K562 (cell line): ENCODE results near the gene RCE1. TPM values are rescaled to one million over a fixed set of nuclear protein-coding genes. Genes with fewer than 3 reads are reported as not detected.
A peak's percentile ranks its signal among the peaks of the same experiment; 100 is the strongest.

Experiments
- CXXC5 ChIP-seq: fragments of 250-450 bp; sonication (Bioruptor Pico); IDR thresholded peaks from 2 replicates; pipeline ENCODE4 v1.8.0; 2022; ENCODE audit warnings: inconsistent platforms, mild to moderate bottlenecking, moderate library complexity
- DNMT1 ChIP-seq: fragments of 450-650 bp; IDR thresholded peaks from 2 replicates; pipeline ENCODE4 v1.6.1; 2016; ENCODE audit warnings: antibody characterized with exemption, mild to moderate bottlenecking
- ETV6 ChIP-seq, 3 experiments: fragments of 150-350 bp in 1 of 3; sonication (generic) in 1 of 3; formaldehyde crosslinking in 1 of 3; IDR thresholded peaks; 2 replicates each; pipeline versions ENCODE4 v1.6.1 to v1.8.0; 2014 to 2022; ENCODE audit warnings: borderline replicate concordance in 2 of 3, low read depth in 2 of 3, antibody characterized with exemption in 1 of 3, low read length in 1 of 3, mild to moderate bottlenecking in 1 of 3, missing genetic modification reagents in 1 of 3
- FOXA1 ChIP-seq: fragments of 450-650 bp; IDR thresholded peaks from 2 replicates; pipeline ENCODE4 v1.6.1; 2016; ENCODE audit warnings: mild to moderate bottlenecking, borderline replicate concordance
- KLF13 ChIP-seq: fragments of 450-650 bp; IDR thresholded peaks from 2 replicates; pipeline ENCODE4 v1.6.1; 2016; ENCODE audit warnings: missing genetic modification characterization, low read depth, mild to moderate bottlenecking, missing compliant biosample characterization, moderate library complexity, borderline replicate concordance
- LEF1 ChIP-seq: fragments of 450-650 bp; IDR thresholded peaks from 2 replicates; pipeline ENCODE4 v1.6.1; 2016; ENCODE audit warnings: mild to moderate bottlenecking
- NR2C1 ChIP-seq, 2 experiments: fragments of 450-650 bp; IDR thresholded peaks; 2 replicates each; pipeline ENCODE4 v1.6.1; 2017; ENCODE audit warnings: mild to moderate bottlenecking in 2 of 2, antibody characterized with exemption in 1 of 2, inconsistent platforms in 1 of 2, missing compliant biosample characterization in 1 of 2, missing genetic modification characterization in 1 of 2
- POLR2AphosphoS5 ChIP-seq: IDR thresholded peaks from 2 replicates; pipeline ENCODE4 v1.6.1; 2011; ENCODE audit warnings: mild to moderate bottlenecking, low read depth, low read length, moderate library complexity; ENCODE audit not compliant: control insufficient read depth, insufficient read depth
- PREB ChIP-seq: sonication (generic); formaldehyde crosslinking; IDR thresholded peaks from 2 replicates; pipeline ENCODE4 v1.8.1; 2023; ENCODE audit warnings: mild to moderate bottlenecking, missing genetic modification reagents
- RBM15 ChIP-seq: fragments of 200-400 bp; formaldehyde crosslinking; IDR thresholded peaks from 2 replicates; pipeline ENCODE4 v1.6.1; 2018; ENCODE audit warnings: mild to moderate bottlenecking, low read length, moderate library complexity; ENCODE audit not compliant: insufficient read depth
- TCF7 ChIP-seq: sonication (generic); IDR thresholded peaks from 2 replicates; pipeline ENCODE4 v1.6.1; 2016; ENCODE audit warnings: antibody characterized with exemption, borderline replicate concordance
- TRIM24 ChIP-seq, 2 experiments: fragments of 450-650 bp; IDR thresholded peaks; 2 replicates each; pipeline ENCODE4 v1.6.1; 2016
- XRCC3 ChIP-seq: fragments of 450-650 bp; IDR thresholded peaks from 2 replicates; pipeline ENCODE4 v1.6.1; 2017; ENCODE audit warnings: mild to moderate bottlenecking, moderate library complexity
- ZFP30 ChIP-seq: fragments of 250-450 bp; sonication (Bioruptor Pico); IDR thresholded peaks from 2 replicates; pipeline ENCODE4 v1.8.0; 2022; ENCODE audit warnings: moderate library complexity, mild to moderate bottlenecking, inconsistent platforms, borderline replicate concordance
- ZNF445 ChIP-seq: fragments of 250-450 bp; sonication (Bioruptor Pico); IDR thresholded peaks from 2 replicates; pipeline ENCODE4 v1.4.0; 2020; ENCODE audit warnings: low read depth, mild to moderate bottlenecking, moderate library complexity
- ZNF639 ChIP-seq, 2 experiments: fragments of 200-800 bp in 1 of 2; sonication (Bioruptor generic) in 1 of 2; sonication (generic) in 1 of 2; formaldehyde crosslinking in 1 of 2; IDR thresholded peaks in 1 of 2; conservative IDR thresholded peaks in 1 of 2; 2 replicates each; pipeline versions ENCODE4 v1.5.0 to v1.6.1; 2016 to 2020; ENCODE audit warnings: missing compliant biosample characterization in 1 of 2, missing genetic modification characterization in 1 of 2, missing genetic modification reagents in 1 of 2
- polyA plus RNA-seq, 8 experiments: library from polyadenylated mRNA; depleted of rRNA in 4 of 8; stranded (reverse) in 5 of 8; unstranded in 3 of 8; fragments of >200 nt; fragmentation: Nextera tagmentation in 2 of 8; fragmentation: Illumina TruSeq in 1 of 8; extraction: Ambion mirVana in 2 of 8; extraction: Trizol in 1 of 8; gene quantifications; 2 replicates each; pipeline versions ENCODE4 v1.2.1 to v1.2.3, GENCODE V29; 2011 to 2014; ENCODE audit warnings: inconsistent platforms in 1 of 8, missing spikeins in 1 of 8
- total RNA-seq, 7 experiments: library from RNA; depleted of rRNA in 6 of 7; stranded (reverse); fragments of >200 nt in 6 of 7; fragmentation: Illumina TruSeq in 2 of 7; extraction: Trizol in 2 of 7; gene quantifications; 2 replicates each; pipeline versions ENCODE4 v1.2.1 to v1.2.3, GENCODE V29; 2011 to 2021; ENCODE audit warnings: low replicate concordance in 1 of 7
- TF ChIP-seq, protein P1 (sequence below): sonication (generic); formaldehyde crosslinking; IDR thresholded peaks from 2 replicates; pipeline ENCODE4 v1.8.0; 2022; ENCODE audit warnings: missing genetic modification reagents, mild to moderate bottlenecking, borderline replicate concordance
- TF ChIP-seq, protein P2 (sequence below): fragments of 450-650 bp; IDR thresholded peaks from 2 replicates; pipeline ENCODE4 v1.6.1; 2014; ENCODE audit warnings: low read depth, mild to moderate bottlenecking, moderate library complexity, borderline replicate concordance

Gene RCE1
- total and polyA plus RNA-seq, 9 of the 15 experiments (the other 6 are each of a cell fraction or from before 2014, with no cell fraction given), result 0.75 to 41.5 (median 15.1) TPM

DNA sequence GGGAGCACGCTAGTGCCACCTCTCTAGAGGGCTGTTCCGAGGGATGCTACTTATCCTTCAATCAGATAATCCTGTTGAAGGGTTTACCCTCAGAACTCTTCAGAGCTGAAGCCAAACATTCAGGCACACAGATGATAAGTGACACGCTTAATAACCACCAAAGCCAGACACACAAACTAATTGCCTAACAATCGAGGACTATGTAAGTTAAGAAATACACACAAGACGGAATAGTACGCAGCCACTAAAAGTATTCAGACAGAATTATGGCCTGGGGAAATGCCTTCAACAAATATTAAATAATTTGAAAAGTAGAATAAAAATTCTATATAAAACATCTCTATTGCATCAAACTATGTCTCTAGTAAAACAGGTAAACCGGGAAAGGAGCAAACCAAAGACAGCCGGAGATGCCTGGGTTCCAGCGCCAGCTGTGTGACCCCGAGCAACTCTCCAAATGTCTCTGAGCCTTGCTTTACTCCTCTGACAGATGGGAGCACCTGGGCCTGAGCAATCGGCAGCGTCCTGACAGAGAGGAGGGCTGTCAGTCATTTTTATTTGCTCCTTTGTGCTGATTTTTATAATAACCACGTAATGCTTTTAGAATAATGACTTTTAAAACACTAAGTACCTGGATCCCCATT lies 25.0 kb downstream of the RCE1 start (continued):
- TF ChIP-seq LEF1 (no peak), FOXA1 (no peak), ZNF445 (CRISPR knock-in tag) (no peak), POLR2AphosphoS5 (peak; percentile 73), KLF13 (tag) (no peak), ZNF639 (CRISPR knock-in tag; conservative IDR thresholded peaks at IDR 0.05 in 1 of 2, IDR thresholded peaks at IDR 0.05 in 1 of 2) (no peak), NR2C1 (IDR thresholded peaks at IDR 0.05) (no peak), NR2C1 (tag; IDR thresholded peaks at IDR 0.05) (no peak), RBM15 (no peak), DNMT1 (no peak), TCF7 (no peak), ZFP30 (CRISPR knock-in tag) (no peak), ETV6 (IDR thresholded peaks at IDR 0.05; ENCODE audit: borderline replicate concordance in 1 of 2, low read depth in 2 of 2, low read length in 1 of 2) (no peak), ETV6 (CRISPR knock-in tag; IDR thresholded peaks at IDR 0.05; ENCODE audit: borderline replicate concordance) (no peak), XRCC3 (no peak), PREB (CRISPR knock-in tag) (no peak), CXXC5 (CRISPR knock-in tag) (no peak), TRIM24 (IDR thresholded peaks at IDR 0.05) (no peak)
- TF ChIP-seq, protein P1, sequence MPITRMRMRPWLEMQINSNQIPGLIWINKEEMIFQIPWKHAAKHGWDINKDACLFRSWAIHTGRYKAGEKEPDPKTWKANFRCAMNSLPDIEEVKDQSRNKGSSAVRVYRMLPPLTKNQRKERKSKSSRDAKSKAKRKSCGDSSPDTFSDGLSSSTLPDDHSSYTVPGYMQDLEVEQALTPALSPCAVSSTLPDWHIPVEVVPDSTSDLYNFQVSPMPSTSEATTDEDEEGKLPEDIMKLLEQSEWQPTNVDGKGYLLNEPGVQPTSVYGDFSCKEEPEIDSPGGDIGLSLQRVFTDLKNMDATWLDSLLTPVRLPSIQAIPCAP (CRISPR knock-in tag), result no peak
- TF ChIP-seq, protein P2, sequence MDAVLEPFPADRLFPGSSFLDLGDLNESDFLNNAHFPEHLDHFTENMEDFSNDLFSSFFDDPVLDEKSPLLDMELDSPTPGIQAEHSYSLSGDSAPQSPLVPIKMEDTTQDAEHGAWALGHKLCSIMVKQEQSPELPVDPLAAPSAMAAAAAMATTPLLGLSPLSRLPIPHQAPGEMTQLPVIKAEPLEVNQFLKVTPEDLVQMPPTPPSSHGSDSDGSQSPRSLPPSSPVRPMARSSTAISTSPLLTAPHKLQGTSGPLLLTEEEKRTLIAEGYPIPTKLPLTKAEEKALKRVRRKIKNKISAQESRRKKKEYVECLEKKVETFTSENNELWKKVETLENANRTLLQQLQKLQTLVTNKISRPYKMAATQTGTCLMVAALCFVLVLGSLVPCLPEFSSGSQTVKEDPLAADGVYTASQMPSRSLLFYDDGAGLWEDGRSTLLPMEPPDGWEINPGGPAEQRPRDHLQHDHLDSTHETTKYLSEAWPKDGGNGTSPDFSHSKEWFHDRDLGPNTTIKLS, result no peak
